IMR-90 (cell line): Measurements from ENCODE around the gene SDCCAG8. TPM values are rescaled to one million over a fixed set of nuclear protein-coding genes. Genes with fewer than 3 reads are reported as not detected.

ENCODE experiments used
- ATAC-seq: fragments of 200-7000 bp; cut with Tn5 transposase; 2 replicates; pipeline ENCODE4 v1.9.1; 2020; ENCODE audit warnings: low read depth, mild to moderate bottlenecking, moderate library complexity
- BruUV-seq: library from RNA; stranded (reverse); fragments of 400-500 nt; replicated peaks from 2 replicates; lab custom pipeline; 2021; lab: Mats Ljungman, UMichigan
- CTCF ChIA-PET: fragments of 300-600 bp; formaldehyde crosslinking; extraction: SDS; loops from one replicate; lab custom pipeline; 2021; ENCODE audit warnings: antibody characterized with exemption; lab: Yijun Ruan, JAX
- POLR2A ChIA-PET: fragments of 300-600 bp; sonication (Branson Sonifier 250); formaldehyde crosslinking; loops from one replicate; lab custom pipeline; 2022; ENCODE audit warnings: antibody characterized with exemption; ENCODE audit not compliant: unreplicated experiment; lab: Charles Lee
- DNase-seq: peaks from one replicate; pipeline ENCODE4 v3.0.0; 2013
- H2AFZ ChIP-seq: replicated peaks from 2 replicates; pipeline ENCODE3; 2013; ENCODE audit warnings: low read length, mild to moderate bottlenecking; ENCODE audit not compliant: poor library complexity
- H2AK5ac ChIP-seq: 2 replicates; pipeline ENCODE4 v1.6.1; 2013; ENCODE audit warnings: low read depth, low read length, inconsistent platforms
- H2AK9ac ChIP-seq: replicated peaks from 2 replicates; pipeline ENCODE3; 2013; ENCODE audit warnings: mild to moderate bottlenecking, low read depth, low read length, moderate library complexity; ENCODE audit not compliant: poor library complexity
- H2BK120ac ChIP-seq: 2 replicates; pipeline ENCODE4 v1.6.1; 2013; ENCODE audit warnings: low read depth, low read length, inconsistent platforms
- H2BK15ac ChIP-seq: 3 replicates; pipeline ENCODE4 v1.6.1; 2013; ENCODE audit warnings: low read depth, low read length, inconsistent platforms
- H2BK20ac ChIP-seq: 2 replicates; pipeline ENCODE4 v1.6.1; 2013; ENCODE audit warnings: low read depth, mild to moderate bottlenecking, inconsistent platforms, low read length, moderate library complexity
- H2BK5ac ChIP-seq: 2 replicates; pipeline ENCODE4 v1.6.1; 2013; ENCODE audit warnings: mild to moderate bottlenecking, low read depth, low read length, inconsistent platforms; ENCODE audit not compliant: poor library complexity, severe bottlenecking
- H3K14ac ChIP-seq: replicated peaks from 2 replicates; pipeline ENCODE4 v1.6.1; 2013; ENCODE audit warnings: low read depth, low read length, inconsistent platforms
- H3K18ac ChIP-seq: 2 replicates; pipeline ENCODE4 v1.6.1; 2013; ENCODE audit warnings: low read depth, low read length, control low read depth
- H3K23ac ChIP-seq: 2 replicates; pipeline ENCODE4 v1.6.1; 2013; ENCODE audit warnings: low read depth, low read length, inconsistent platforms
- H3K27ac ChIP-seq: 2 replicates; pipeline ENCODE4 v1.5.1; 2013; ENCODE audit warnings: mild to moderate bottlenecking, control low read depth, low read length; ENCODE audit not compliant: insufficient read depth
- H3K27me3 ChIP-seq: 2 replicates; pipeline ENCODE4 v1.6.1; 2013; ENCODE audit warnings: low read length; ENCODE audit not compliant: control insufficient read depth, insufficient read depth
- H3K36me3 ChIP-seq: 2 replicates; pipeline ENCODE4 v1.6.1; 2013; ENCODE audit warnings: low read length, mixed read lengths; ENCODE audit not compliant: control insufficient read depth, insufficient read depth
- H3K4ac ChIP-seq: 2 replicates; pipeline ENCODE4 v1.6.1; 2013; ENCODE audit warnings: low read depth, low read length, inconsistent platforms
- H3K4me1 ChIP-seq: 2 replicates; pipeline ENCODE4 v1.6.1; 2013; ENCODE audit warnings: low read length, mixed read lengths; ENCODE audit not compliant: control insufficient read depth, insufficient read depth
- H3K4me2 ChIP-seq: 2 replicates; pipeline ENCODE4 v1.6.1; 2013; ENCODE audit warnings: low read depth, mild to moderate bottlenecking, control low read depth, low read length, moderate library complexity
- H3K4me3 ChIP-seq: 2 replicates; pipeline ENCODE4 v1.5.1; 2013; ENCODE audit warnings: low read depth, mild to moderate bottlenecking, control low read depth, low read length, moderate library complexity; ENCODE audit not compliant: insufficient read depth
- H3K56ac ChIP-seq: 2 replicates; pipeline ENCODE4 v1.6.1; 2013; ENCODE audit warnings: low read length, inconsistent platforms; ENCODE audit not compliant: insufficient read depth; ENCODE audit errors: extremely low read depth
- H3K79me1 ChIP-seq, 2 experiments: 2 replicates each; pipeline ENCODE4 v1.6.1; 2013; ENCODE audit warnings: low read length in 2 of 2, inconsistent platforms in 1 of 2, low read depth in 1 of 2
- H3K9ac ChIP-seq: 2 replicates; pipeline ENCODE4 v1.6.1; 2013; ENCODE audit warnings: low read depth, low read length, control low read depth
- H3K9me1 ChIP-seq: 2 replicates; pipeline ENCODE4 v1.6.1; 2013; ENCODE audit warnings: low read length, inconsistent platforms; ENCODE audit not compliant: insufficient read depth
- H3K9me3 ChIP-seq: 2 replicates; pipeline ENCODE4 v1.6.1; 2013; ENCODE audit warnings: low read length; ENCODE audit not compliant: control insufficient read depth, insufficient read depth
- H4K20me1 ChIP-seq: 2 replicates; pipeline ENCODE4 v1.6.1; 2013; ENCODE audit warnings: low read length, inconsistent platforms; ENCODE audit not compliant: insufficient read depth
- H4K5ac ChIP-seq: 2 replicates; pipeline ENCODE4 v1.6.1; 2013; ENCODE audit warnings: mild to moderate bottlenecking, low read depth, low read length, control low read depth
- H4K8ac ChIP-seq, 2 experiments: 2 replicates each; pipeline ENCODE4 v1.6.1; 2013; ENCODE audit warnings: low read depth in 2 of 2, low read length in 2 of 2, control low read depth in 1 of 2, inconsistent platforms in 1 of 2
- H4K91ac ChIP-seq: 2 replicates; pipeline ENCODE4 v1.6.1; 2013; ENCODE audit warnings: low read depth, low read length, inconsistent platforms; ENCODE audit not compliant: insufficient read depth
- NFE2L2 ChIP-seq: fragments of 150-350 bp; IDR thresholded peaks from 2 replicates; pipeline ENCODE4 v1.6.1; 2016; ENCODE audit warnings: low read depth, mild to moderate bottlenecking, low read length
- RCOR1 ChIP-seq: IDR thresholded peaks from 2 replicates; pipeline ENCODE4 v1.6.1; 2012; ENCODE audit warnings: mild to moderate bottlenecking, low read length, improper control_type of control experiment; ENCODE audit not compliant: insufficient replicate concordance
- WGBS, 2 experiments: methylation state at CpG; one replicate each; pipeline versions ENCODE4 v1.1.5 to v1.1.7; 2013; ENCODE audit warnings: missing lambda C conversion rate in 2 of 2; ENCODE audit not compliant: insufficient read length in 1 of 2; ENCODE audit errors: extremely low coverage in 2 of 2; 5-methylcytosine and 5-hydroxymethylcytosine counted together
- dilution Hi-C: fragments of 300-500 bp; cut with HindIII; formaldehyde crosslinking; loops from one replicate; pipeline ENCODE4 v1.14.3; 2018; ENCODE audit warnings: low sequenced_read_pairs; ENCODE audit not compliant: unreplicated experiment
- in situ Hi-C: fragments of 300-500 bp; cut with MboI; formaldehyde crosslinking; loops from 3 replicates; pipeline ENCODE4 v1.14.3; 2019; ENCODE audit warnings: low sequenced_read_pairs, inconsistent platforms, mixed read lengths
- intact Hi-C: fragments of 100-400 bp; cut with micrococcal nuclease; formaldehyde crosslinking; loops from 2 replicates; pipeline ENCODE4 v1.10.0; 2022
- polyA plus RNA-seq, 3 experiments: library from polyadenylated mRNA; depleted of rRNA; stranded (reverse); fragments of >200 nt; gene quantifications; 2 replicates each; pipeline ENCODE4 v1.2.3, GENCODE V29; 2012; ENCODE audit warnings: low replicate concordance in 1 of 3
- total RNA-seq: library from RNA; depleted of rRNA; stranded (reverse); fragments of >200 nt; gene quantifications from 2 replicates; pipeline ENCODE4 v1.2.3, GENCODE V29; 2012

The SDCCAG8 gene
- total and polyA plus RNA-seq, 2 of the 4 experiments (the other 2 are of a cell fraction), result 25.2 to 46.8 TPM

- no peak overlapping the region for H3K4ac ChIP-seq
- H2AK5ac ChIP-seq, result no peak overlapping the region
- no peaks in the 10 kb centered on the region for H3K27me3 ChIP-seq
- peaks cover 2% of the 10 kb centered on the region for H3K4me1 ChIP-seq
- no peak overlapping the region for H2AK9ac ChIP-seq
- no peak overlapping the region for H3K56ac ChIP-seq
- no peak overlapping the region for H2AFZ ChIP-seq
- H3K4me3 ChIP-seq, result no peak overlapping the region
- ChIA-PET POLR2A (no interaction called here), CTCF (no interaction called here)
- H3K18ac ChIP-seq, result no peak overlapping the region
- intact Hi-C loops, result no loop called here
- H3K9me3 ChIP-seq, result no peaks in the 10 kb centered on the region
- dilution Hi-C loops, result no loop called here
- peaks cover 4% of the 10 kb centered on the region for H3K36me3 ChIP-seq
- H2BK20ac ChIP-seq, result no peak overlapping the region
- no peak for DNase-seq
- in situ Hi-C loops, result no loop called here
- no peak overlapping the region for H3K9ac ChIP-seq
- H4K8ac ChIP-seq, result no peak overlapping the region
- no peak overlapping the region for H4K5ac ChIP-seq
- TF ChIP-seq NFE2L2, result no peak
- TF ChIP-seq RCOR1, result no peak
- H2BK15ac ChIP-seq, result no peak overlapping the region
- H4K20me1 ChIP-seq, result no peaks in the 10 kb centered on the region
- no peak overlapping the region for H3K14ac ChIP-seq
- H2BK5ac ChIP-seq, result no peak overlapping the region
- H4K91ac ChIP-seq, result no peak overlapping the region
- no peaks in the 10 kb centered on the region for H3K9me1 ChIP-seq
- no peak overlapping the region for H3K27ac ChIP-seq
- no peak overlapping the region for H3K23ac ChIP-seq
- no CpG with 5 or more reads among the region's 4 CpGs for WGBS, 2 experiments
- no peak overlapping the region for H3K4me2 ChIP-seq
- peaks cover 3 to 4% of the 10 kb centered on the region in 2 experiments; a peak in 2 of 4 replicates for H3K79me1 ChIP-seq
- BruUV-seq, result no TSS peak
- no peak for ATAC-seq
- no peak overlapping the region for H2BK120ac ChIP-seq
Observed at GRCh38 chr1:243443557-243443956, 187.7 kb downstream of the SDCCAG8 start.
